ENCODE results near the gene KRT76. TPM values are rescaled to one million over a fixed set of nuclear protein-coding genes. Genes with fewer than 3 reads are reported as not detected.

KRT76 gene
- total RNA-seq, 1 donor, result not detected

DNA sequence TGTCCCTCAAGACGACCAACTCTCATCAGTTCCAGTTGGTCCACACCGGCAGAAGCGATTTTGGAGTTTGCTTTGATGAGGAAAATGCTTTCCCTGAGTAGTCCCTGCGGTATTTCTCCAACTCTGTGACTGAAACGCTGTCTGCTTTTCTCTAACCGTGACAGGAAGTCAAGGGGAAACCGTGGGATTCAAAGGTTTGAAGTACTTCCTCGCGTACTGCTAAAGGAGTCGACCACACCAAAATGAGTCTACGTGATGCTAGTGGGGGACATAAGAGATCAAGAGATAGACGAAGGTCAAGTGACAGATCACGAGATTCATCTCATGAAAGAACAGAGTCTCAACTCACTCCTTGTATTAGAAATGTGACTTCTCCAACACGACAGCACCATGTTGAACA, 28.6 kb downstream of the KRT76 start:
- no peaks in the 10 kb centered on the region for H3K4me1 ChIP-seq (ENCODE audit: insufficient read depth, low read length)
- H3K4me3 ChIP-seq (ENCODE audit: insufficient read depth, low read length), result no peak overlapping the region
- H3K79me2 ChIP-seq (ENCODE audit: insufficient read depth, low read length), result no peaks in the 10 kb centered on the region
- no peaks in the 10 kb centered on the region for H3K9me3 ChIP-seq (ENCODE audit: low read depth, low read length)
- H4K20me1 ChIP-seq (ENCODE audit: insufficient read depth, low read length), result no peaks in the 10 kb centered on the region
- no peak overlapping the region for H2AFZ ChIP-seq (ENCODE audit: low read length)
- H3K27me3 ChIP-seq (ENCODE audit: insufficient read depth, low read length), result peaks cover 9% of the 10 kb centered on the region
- no peak for DNase-seq (ENCODE audit: insufficient read length, low spot score, missing footprints)
- H3K36me3 ChIP-seq (ENCODE audit: insufficient read depth, low read length), result no peaks in the 10 kb centered on the region
- TF ChIP-seq CTCF (IDR thresholded peaks at IDR 0.05; ENCODE audit: extremely low read depth, low read depth, low read length), result no peak
- no peak overlapping the region for H3K27ac ChIP-seq (ENCODE audit: low read depth, low read length)
- H3K4me2 ChIP-seq (ENCODE audit: insufficient read depth, low read length), result no peak overlapping the region

DNA sequence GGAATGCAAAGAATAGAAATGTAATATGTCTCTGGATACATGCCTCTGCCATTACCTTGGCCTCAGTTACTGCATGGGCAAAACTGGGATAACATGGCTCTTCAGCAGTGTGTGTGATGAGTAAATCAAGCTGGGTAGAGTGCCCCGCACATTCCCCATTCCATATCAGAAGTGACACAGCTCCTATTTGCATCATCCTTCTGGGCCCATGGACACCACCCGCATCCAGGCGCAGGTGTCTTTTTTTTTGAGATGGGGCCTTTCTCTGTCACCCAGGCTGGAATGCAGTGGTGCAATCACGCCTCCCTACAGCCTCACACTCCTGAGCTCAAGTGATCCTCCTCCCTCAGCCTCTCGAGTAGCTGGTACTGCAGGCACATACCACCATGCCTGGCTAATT, 31.6 kb downstream of the KRT76 start:
- H3K4me3 ChIP-seq (ENCODE audit: insufficient read depth, low read length), result no peak overlapping the region
- H3K36me3 ChIP-seq (ENCODE audit: insufficient read depth, low read length), result no peaks in the 10 kb centered on the region
- H3K9me3 ChIP-seq (ENCODE audit: low read depth, low read length), result no peaks in the 10 kb centered on the region
- H3K79me2 ChIP-seq (ENCODE audit: insufficient read depth, low read length), result no peaks in the 10 kb centered on the region
- DNase-seq (ENCODE audit: insufficient read length, low spot score, missing footprints), result no peak
- no peak overlapping the region for H2AFZ ChIP-seq (ENCODE audit: low read length)
- H4K20me1 ChIP-seq (ENCODE audit: insufficient read depth, low read length), result no peaks in the 10 kb centered on the region
- H3K27ac ChIP-seq (ENCODE audit: low read depth, low read length), result no peak overlapping the region
- peaks cover 9% of the 10 kb centered on the region for H3K27me3 ChIP-seq (ENCODE audit: insufficient read depth, low read length)
- H3K4me1 ChIP-seq (ENCODE audit: insufficient read depth, low read length), result no peaks in the 10 kb centered on the region
- TF ChIP-seq CTCF (IDR thresholded peaks at IDR 0.05; ENCODE audit: extremely low read depth, low read depth, low read length), result no peak
- H3K4me2 ChIP-seq (ENCODE audit: insufficient read depth, low read length), result no peak overlapping the region

GRCh38 chr12:52744493-52745156, 32.5 kb downstream of the KRT76 start:
- H3K27ac ChIP-seq (ENCODE audit: low read depth, low read length), result no peak overlapping the region
- no peaks in the 10 kb centered on the region for H3K9me3 ChIP-seq (ENCODE audit: low read depth, low read length)
- no peaks in the 10 kb centered on the region for H4K20me1 ChIP-seq (ENCODE audit: insufficient read depth, low read length)
- H3K36me3 ChIP-seq (ENCODE audit: insufficient read depth, low read length), result no peaks in the 10 kb centered on the region
- peaks cover 2% of the 10 kb centered on the region for H3K27me3 ChIP-seq (ENCODE audit: insufficient read depth, low read length)
- no peak for DNase-seq (ENCODE audit: insufficient read length, low spot score, missing footprints)
- no peak overlapping the region for H3K4me2 ChIP-seq (ENCODE audit: insufficient read depth, low read length)
- no peak overlapping the region for H3K4me3 ChIP-seq (ENCODE audit: insufficient read depth, low read length)
- no peaks in the 10 kb centered on the region for H3K79me2 ChIP-seq (ENCODE audit: insufficient read depth, low read length)
- H2AFZ ChIP-seq (ENCODE audit: low read length), result no peak overlapping the region
- no peak for TF ChIP-seq CTCF (IDR thresholded peaks at IDR 0.05; ENCODE audit: extremely low read depth, low read depth, low read length)
- no peaks in the 10 kb centered on the region for H3K4me1 ChIP-seq (ENCODE audit: insufficient read depth, low read length)

DNA sequence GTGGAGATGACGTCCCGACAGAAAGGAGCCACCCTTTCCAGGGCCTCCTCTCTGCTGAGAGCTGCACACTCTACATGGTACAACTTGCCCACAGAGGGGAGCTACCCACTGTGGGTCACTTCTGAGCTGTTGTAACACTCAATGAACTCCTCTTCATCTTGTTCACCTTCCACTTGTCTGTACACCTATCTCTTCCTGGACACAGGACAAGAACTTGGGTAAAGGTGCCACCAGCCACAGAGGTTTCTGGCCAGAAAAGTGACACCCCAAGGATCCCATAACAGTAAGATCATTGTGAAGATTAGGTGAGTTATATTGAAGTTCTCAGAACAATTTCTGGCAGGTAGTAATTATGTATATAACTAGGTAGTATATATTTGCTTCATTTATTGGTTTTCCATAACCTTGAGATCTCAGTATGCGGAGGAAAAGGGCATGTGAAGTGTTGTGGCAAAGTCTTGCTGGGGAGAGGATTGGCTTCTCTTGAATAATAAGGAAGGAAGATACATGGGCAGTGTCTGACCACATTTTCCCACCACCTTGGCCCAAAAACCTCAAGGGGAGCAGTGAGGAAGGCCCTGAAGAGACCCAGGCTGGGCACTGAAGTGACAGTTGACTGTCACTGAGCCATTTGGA, 34.2 kb downstream of the KRT76 start:
- DNase-seq (ENCODE audit: insufficient read length, low spot score, missing footprints), result no peak

More for the DNA sequence above, 34.2 kb downstream of the KRT76 start:
- no peaks in the 10 kb centered on the region for H3K4me1 ChIP-seq (ENCODE audit: insufficient read depth, low read length)
- no peak for TF ChIP-seq CTCF (IDR thresholded peaks at IDR 0.05; ENCODE audit: extremely low read depth, low read depth, low read length)
- no peak overlapping the region for H3K4me2 ChIP-seq (ENCODE audit: insufficient read depth, low read length)
- no peak overlapping the region for H2AFZ ChIP-seq (ENCODE audit: low read length)
- H3K4me3 ChIP-seq (ENCODE audit: insufficient read depth, low read length), result no peak overlapping the region
- no peaks in the 10 kb centered on the region for H3K27me3 ChIP-seq (ENCODE audit: insufficient read depth, low read length)
- H4K20me1 ChIP-seq (ENCODE audit: insufficient read depth, low read length), result no peaks in the 10 kb centered on the region
- H3K36me3 ChIP-seq (ENCODE audit: insufficient read depth, low read length), result no peaks in the 10 kb centered on the region
- no peak overlapping the region for H3K27ac ChIP-seq (ENCODE audit: low read depth, low read length)
- no peaks in the 10 kb centered on the region for H3K79me2 ChIP-seq (ENCODE audit: insufficient read depth, low read length)
- H3K9me3 ChIP-seq (ENCODE audit: low read depth, low read length), result no peaks in the 10 kb centered on the region

Measured in osteoblast (primary cell).